NT2/D1 (cell line): ENCODE results near the gene DAP3.
"Not testable (repeated sequence)": the region's sequence is repeated elsewhere in the genome, so short reads cannot be mapped to it uniquely, and the experiment has no call there.

Experiments used
- SUZ12 ChIP-seq: IDR thresholded peaks from 2 replicates; pipeline ENCODE4 v1.6.1; 2011; ENCODE audit not compliant: insufficient read length, insufficient read depth; ENCODE audit errors: extremely low read depth
- YY1 ChIP-seq: IDR thresholded peaks from 2 replicates; pipeline ENCODE4 v1.6.1; 2011; ENCODE audit not compliant: insufficient read length, insufficient read depth
- ZNF274 ChIP-seq: IDR thresholded peaks from 2 replicates; pipeline ENCODE4 v1.6.1; 2011; ENCODE audit warnings: mild to moderate bottlenecking, low read depth, low read length

DNA sequence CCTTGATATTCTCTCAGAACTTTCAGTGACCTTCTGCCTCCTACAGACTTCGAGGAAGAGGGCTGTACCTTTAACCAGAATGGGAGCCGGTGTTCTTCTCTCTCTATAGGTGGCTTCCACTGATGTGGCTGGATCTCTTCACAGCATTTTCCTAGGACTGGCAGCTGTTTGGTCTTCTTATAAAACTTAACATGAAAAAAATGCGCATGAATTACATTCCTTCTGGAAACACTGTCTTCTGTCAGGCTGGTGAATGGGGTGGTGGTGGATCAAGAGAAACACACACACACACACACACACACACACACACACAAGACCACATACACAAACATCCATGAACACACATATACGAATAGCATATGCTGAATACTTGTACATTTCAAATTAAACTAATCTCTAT is 27.7 kb upstream of the DAP3 start:
- TF ChIP-seq ZNF274, YY1, SUZ12: not testable (repeated sequence)
